DOHH2 (cell line): ENCODE measurements around the gene SLC9A9.

ENCODE experiments used
- H3F3A ChIP-seq: fragments of 200-600 bp; sonication (generic), shearing (Covaris generic); 2 replicates; pipeline ENCODE4 v1.6.0; 2016; ENCODE audit warnings: antibody characterized with exemption, mild to moderate bottlenecking; ENCODE audit not compliant: control insufficient read depth, insufficient read depth
- H3K27ac ChIP-seq: fragments of 200-600 bp; sonication (generic); 2 replicates; pipeline ENCODE4 v1.5.1; 2014; ENCODE audit warnings: low read depth, mild to moderate bottlenecking, low read length, moderate library complexity
- H3K27me3 ChIP-seq: fragments of 200-600 bp; sonication (generic); 2 replicates; pipeline ENCODE4 v1.6.1; 2014; ENCODE audit warnings: mild to moderate bottlenecking, low read length, mixed read lengths; ENCODE audit not compliant: control insufficient read depth
- H3K36me3 ChIP-seq: fragments of 200-600 bp; sonication (generic); 2 replicates; pipeline ENCODE4 v1.6.1; 2014; ENCODE audit warnings: mild to moderate bottlenecking, low read length, moderate library complexity, mixed read lengths; ENCODE audit not compliant: control insufficient read depth
- H3K4me1 ChIP-seq: fragments of 200-600 bp; sonication (generic); 2 replicates; pipeline ENCODE4 v1.6.1; 2014; ENCODE audit warnings: mild to moderate bottlenecking, low read length, mixed read lengths; ENCODE audit not compliant: control insufficient read depth
- H3K4me2 ChIP-seq: fragments of 200-600 bp; sonication (generic); 2 replicates; pipeline ENCODE4 v1.6.0; 2014; ENCODE audit warnings: mild to moderate bottlenecking, low read length, moderate library complexity
- H3K4me3 ChIP-seq: fragments of 200-600 bp; sonication (generic); 2 replicates; pipeline ENCODE4 v1.5.1; 2014; ENCODE audit warnings: mild to moderate bottlenecking, low read length, mixed read lengths
- H3K79me2 ChIP-seq: fragments of 200-600 bp; sonication (generic); 2 replicates; pipeline ENCODE4 v1.6.1; 2014; ENCODE audit warnings: mild to moderate bottlenecking, low read length, mixed read lengths; ENCODE audit not compliant: control insufficient read depth
- H3K9me2 ChIP-seq: fragments of 200-600 bp; sonication (generic); replicated peaks from 2 replicates; pipeline ENCODE4 v1.6.1; 2014; ENCODE audit warnings: mild to moderate bottlenecking, low read length, mixed read lengths; ENCODE audit not compliant: control insufficient read depth
- H3K9me3 ChIP-seq: fragments of 200-600 bp; sonication (generic); 2 replicates; pipeline ENCODE4 v1.6.1; 2014; ENCODE audit warnings: antibody characterized with exemption, low read length, mixed read lengths; ENCODE audit not compliant: control insufficient read depth, insufficient read depth
- H4K20me1 ChIP-seq: fragments of 200-600 bp; sonication (generic); 2 replicates; pipeline ENCODE4 v1.6.0; 2014; ENCODE audit warnings: low read depth, mild to moderate bottlenecking, antibody characterized with exemption, low read length, moderate library complexity; ENCODE audit not compliant: control insufficient read depth, insufficient read depth
- CTCF ChIP-seq: fragments of 200-600 bp; sonication (generic); IDR thresholded peaks from one replicate; pipeline ENCODE4 v1.5.1; 2014; ENCODE audit warnings: antibody characterized with exemption, mild to moderate bottlenecking, low read depth, low read length; ENCODE audit not compliant: poor library complexity, severe bottlenecking
- EZH2phosphoT487 ChIP-seq: fragments of 200-600 bp; sonication (generic); IDR thresholded peaks from 2 replicates; pipeline ENCODE4 v1.6.1; 2017; ENCODE audit warnings: borderline replicate concordance, mild to moderate bottlenecking, antibody characterized with exemption, low read length, moderate library complexity, mixed read lengths

The SLC9A9 gene

DNA sequence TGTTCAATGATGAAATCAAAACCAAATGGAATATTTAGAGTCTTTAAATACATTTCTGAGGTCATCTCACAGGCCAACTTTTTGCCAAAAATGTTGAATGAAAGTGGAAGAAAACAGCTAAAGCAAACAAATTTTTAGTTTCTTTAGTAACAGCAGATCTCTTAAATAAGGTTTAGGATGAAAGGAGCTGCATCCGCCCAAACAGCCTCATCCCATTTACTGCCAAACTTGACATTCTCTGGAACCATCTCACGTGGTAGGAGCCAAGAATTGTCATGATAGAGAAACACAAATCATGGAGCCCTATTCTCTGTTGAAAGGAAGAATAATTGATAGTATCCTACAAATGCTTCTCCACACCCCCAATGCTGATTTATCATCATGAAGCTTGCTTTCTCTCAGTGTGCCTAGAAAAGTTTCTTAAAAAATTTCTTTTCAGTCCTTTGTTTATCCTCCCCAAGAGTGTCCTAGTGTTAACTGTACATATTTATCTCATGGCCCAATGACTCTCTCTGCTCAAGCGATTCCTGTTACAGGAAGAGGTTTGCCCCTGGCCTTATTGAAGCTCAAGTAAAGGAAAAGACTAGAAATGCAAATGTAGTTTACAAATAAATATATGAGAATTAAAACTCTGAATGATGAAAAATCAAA lies 23.4 kb downstream of the SLC9A9 start:
- Histone ChIP-seq H3K9me2 (no peaks in the 10 kb centered on the region), H3K4me3 (no peak overlapping the region), H3K27ac (no peak overlapping the region), H3K27me3 (no peaks in the 10 kb centered on the region), H3K36me3 (no peaks in the 10 kb centered on the region), H3K79me2 (no peaks in the 10 kb centered on the region), H4K20me1 (no peaks in the 10 kb centered on the region), H3K4me1 (peaks cover 8% of the 10 kb centered on the region), H3F3A (no peaks in the 10 kb centered on the region), H3K9me3 (no peaks in the 10 kb centered on the region), H3K4me2 (no peak overlapping the region)
- TF ChIP-seq EZH2phosphoT487 (no peak), CTCF (no peak)

- Histone ChIP-seq H3K4me2 (no peak overlapping the region), H3F3A (no peaks in the 10 kb centered on the region), H3K36me3 (no peaks in the 10 kb centered on the region), H3K4me3 (no peak overlapping the region), H4K20me1 (no peaks in the 10 kb centered on the region), H3K9me3 (no peaks in the 10 kb centered on the region), H3K4me1 (peaks cover 8% of the 10 kb centered on the region), H3K27me3 (no peaks in the 10 kb centered on the region), H3K9me2 (no peaks in the 10 kb centered on the region), H3K27ac (no peak overlapping the region), H3K79me2 (no peaks in the 10 kb centered on the region)
- TF ChIP-seq CTCF = no peak
- no peak for TF ChIP-seq EZH2phosphoT487
Measured at GRCh38 chr3:143822798-143823197, 25.5 kb downstream of the SLC9A9 start.

GRCh38 chr3:143822374-143822773 lies 25.9 kb downstream of the SLC9A9 start:
- Histone ChIP-seq H3K36me3 (no peaks in the 10 kb centered on the region), H3K4me3 (no peak overlapping the region), H3K27ac (no peak overlapping the region), H3K9me3 (no peaks in the 10 kb centered on the region), H3K79me2 (no peaks in the 10 kb centered on the region), H3K4me2 (no peak overlapping the region), H4K20me1 (no peaks in the 10 kb centered on the region), H3K9me2 (no peaks in the 10 kb centered on the region), H3F3A (no peaks in the 10 kb centered on the region), H3K27me3 (no peaks in the 10 kb centered on the region), H3K4me1 (peaks cover 8% of the 10 kb centered on the region)
- TF ChIP-seq CTCF (no peak), EZH2phosphoT487 (no peak)
